GM19023 (cell line): ENCODE data around the gene SUGP2.
"Not testable (repeated sequence)": the region's sequence is repeated elsewhere in the genome, so short reads cannot be mapped to it uniquely, and the experiment has no call there.

Source experiments
- ATAC-seq: cut with Tn5 transposase; IDR thresholded peaks from one replicate; pipeline ENCODE4 v1.9.1; 2021; ENCODE audit warnings: mild to moderate bottlenecking, moderate library complexity; ENCODE audit not compliant: unreplicated experiment

SUGP2 gene

DNA sequence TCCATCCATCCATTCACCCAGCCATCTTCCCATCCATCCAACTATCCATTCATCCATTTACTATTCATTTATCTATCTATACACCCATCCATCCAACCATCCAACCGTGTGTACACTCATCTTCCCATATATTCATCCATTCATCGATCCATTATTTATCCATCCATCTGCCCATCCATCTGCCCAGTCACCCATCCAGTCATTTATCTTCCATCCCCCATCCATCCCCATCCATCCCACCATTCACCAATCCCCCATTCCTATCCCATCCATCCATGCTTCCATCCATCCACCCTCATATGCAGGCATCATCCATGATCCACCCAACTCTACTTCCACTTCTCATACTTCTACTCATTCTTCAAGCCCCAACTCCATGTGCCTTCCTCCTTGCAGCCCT lies 78.3 kb downstream of the SUGP2 start:
- ATAC-seq = no peak

DNA sequence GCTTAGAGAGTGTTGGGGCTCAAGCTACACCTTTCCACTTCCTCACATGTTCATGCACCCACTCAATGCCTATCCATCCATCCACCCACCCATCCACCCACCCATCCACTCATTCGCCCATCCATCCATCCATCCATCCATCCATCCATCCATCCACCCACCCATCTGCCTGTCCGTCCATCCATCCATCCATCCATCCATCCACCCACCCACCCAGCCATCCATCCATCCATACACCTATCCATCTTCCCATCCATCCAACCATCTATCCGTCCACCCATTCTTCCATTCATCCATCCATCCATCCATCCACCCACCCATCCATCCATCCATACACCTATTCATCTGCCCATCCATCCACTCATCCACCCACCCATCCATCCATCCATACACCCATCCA lies 79.2 kb downstream of the SUGP2 start:
- no peak for ATAC-seq

DNA sequence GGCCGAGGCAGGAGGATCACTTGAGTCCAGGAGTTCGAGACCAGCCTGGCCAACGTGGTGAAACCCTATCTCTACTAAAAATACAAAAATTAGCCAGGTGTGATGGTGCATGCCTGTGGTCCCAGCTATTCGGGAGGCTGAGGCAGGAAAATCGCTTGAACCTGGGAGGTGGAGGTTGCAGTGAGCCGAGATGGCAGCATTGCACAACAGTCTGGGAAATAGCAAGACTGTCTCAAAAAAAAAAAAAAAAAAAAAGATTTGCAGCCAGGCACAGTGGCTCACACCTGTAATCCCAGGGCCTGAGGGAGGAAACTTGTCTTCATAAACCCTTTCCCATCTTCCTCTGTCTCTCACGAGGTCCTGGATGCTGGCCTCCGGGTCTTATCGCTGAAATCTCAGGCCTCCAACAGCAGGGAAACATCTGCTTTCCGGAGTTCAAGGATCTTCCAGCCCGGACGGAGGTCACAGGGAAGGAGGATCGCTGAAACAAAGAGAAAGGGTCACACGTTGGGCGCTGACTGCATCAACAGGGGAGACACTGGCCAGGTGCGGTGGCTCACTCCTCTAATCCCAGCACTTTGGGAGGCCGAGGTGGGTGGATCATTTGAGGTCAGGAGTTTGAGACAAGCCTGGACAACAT lies 80.8 kb downstream of the SUGP2 start:
- not testable (repeated sequence) for ATAC-seq

DNA sequence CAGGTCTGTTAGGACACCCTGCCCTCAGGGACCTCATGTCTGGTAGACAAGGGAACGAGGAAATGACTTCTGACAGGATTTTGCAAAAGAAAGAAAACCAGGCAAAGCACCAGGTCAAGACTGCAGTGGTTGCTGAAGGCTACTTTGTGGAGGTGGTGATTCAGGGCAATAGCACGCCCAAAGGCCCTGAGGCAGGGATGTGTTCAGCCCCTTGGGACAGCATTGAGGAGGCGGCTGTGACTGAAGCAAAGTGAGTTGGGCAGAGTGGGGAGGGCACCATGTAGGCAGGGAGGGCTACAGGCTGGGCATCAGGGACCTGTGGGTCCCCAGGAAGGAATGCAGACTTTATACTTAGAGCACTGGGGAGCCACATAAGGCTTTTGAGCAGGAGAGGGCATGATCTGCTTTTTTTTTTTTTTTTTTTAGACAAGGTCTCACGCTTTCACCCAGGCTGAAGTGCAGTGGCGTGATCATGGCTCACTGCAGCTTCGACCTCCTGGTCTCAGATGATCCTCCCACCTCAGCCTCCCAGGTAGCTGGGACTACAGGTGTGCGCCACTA lies 81.5 kb downstream of the SUGP2 start:
- ATAC-seq = no peak

DNA sequence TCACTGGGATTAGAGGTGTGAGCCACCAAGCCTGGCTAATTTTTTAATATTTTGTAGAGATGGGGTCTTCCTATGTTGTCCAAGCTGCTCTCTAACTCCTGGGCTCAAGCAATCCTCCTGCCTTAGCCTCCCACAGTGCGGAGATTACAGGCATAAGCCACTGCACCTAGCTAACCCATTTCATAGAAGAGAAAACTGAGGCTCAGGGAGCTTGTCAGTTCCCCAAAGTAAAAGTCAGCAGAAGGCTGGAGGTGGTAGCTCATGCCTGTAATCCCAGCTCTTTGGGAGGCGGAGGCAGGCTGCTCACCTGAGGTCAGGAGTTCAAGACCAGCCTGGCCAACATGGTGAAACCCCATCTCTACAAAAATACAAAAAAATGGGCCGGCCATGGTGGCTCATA lies 83.5 kb downstream of the SUGP2 start:
- no peak for ATAC-seq

DNA sequence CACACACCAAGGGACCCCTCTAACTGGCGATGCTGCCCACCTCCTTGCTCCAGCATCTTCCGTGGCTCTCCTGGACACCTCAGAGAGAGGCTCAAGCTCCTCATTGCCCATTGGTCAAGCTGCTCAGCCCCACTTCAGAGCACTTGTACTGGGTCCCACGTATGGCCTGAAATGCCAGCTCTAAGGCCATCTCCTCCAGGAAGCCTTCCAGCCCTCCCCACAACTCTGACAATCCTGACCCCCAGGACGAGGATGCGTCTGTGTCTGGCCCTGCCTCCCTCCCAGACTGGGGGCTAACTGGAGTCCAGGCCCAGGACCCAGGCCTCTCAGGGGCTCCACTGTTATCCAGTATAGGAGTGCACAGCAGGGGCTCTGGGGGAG lies 84.4 kb downstream of the SUGP2 start:
- no peak for ATAC-seq

DNA sequence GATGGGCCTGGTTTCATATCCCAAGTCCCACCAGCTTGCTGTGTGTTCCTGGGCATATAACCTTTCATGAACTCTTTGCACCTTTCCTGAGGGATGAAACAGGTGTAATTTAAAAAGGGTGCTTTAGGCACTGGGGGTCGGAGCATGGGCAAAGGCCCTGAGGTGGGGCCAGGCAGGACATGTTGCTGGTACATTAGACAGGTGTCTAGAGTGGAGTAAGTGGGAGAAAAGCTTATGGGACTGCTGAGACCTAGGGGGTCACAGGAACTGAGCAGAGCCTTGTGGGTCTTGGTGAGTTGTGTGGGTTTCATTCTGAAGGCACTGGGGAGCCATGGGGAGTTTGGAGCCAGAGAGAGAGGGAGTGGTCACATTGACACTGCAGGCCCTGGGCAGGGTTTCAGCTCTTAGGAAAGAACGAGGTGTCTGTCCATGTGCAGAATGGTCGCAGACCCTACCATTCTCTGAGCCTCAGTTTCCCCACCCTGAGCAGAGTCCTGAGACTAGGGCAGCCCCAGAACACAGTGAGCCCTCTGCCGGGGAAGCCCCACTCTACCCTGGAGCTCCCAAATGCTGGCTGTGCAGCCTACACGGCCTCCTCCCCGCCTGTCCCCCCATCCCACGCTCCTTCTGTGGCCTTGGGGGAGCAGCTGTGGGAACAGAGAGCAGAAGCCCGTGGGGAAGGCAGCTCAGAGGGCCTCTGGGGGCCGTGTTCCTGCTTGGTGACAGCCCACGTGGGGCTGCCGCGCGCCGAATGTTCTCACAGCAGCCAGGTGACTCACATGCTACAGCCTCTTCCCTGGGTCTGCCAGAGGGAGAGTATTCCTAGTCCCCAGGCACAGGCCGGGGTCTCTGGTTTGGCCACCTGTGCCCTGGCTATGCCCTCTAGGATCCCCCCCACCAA lies 85.0 kb downstream of the SUGP2 start:
- ATAC-seq = no peak

DNA sequence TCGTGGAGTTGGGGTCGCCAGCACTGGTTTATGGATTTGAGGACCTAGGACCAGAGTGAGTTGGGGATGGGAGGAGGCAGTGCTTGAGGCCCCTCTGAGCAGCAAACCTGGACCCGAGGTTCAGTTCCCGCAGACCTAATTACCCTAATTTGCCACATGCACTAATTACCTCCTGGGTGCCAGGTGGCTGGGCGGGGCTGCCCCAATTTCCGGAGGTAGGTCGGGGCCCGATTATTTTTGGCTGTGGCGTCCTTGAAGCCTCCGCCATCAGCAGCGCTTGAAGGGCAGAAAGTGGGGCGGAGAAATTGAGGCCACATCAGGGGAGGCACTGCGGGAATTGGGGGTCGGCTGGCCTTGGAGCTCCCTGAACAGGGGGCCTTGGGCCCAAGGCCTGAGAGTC lies 86.4 kb downstream of the SUGP2 start:
- ATAC-seq = no peak

DNA sequence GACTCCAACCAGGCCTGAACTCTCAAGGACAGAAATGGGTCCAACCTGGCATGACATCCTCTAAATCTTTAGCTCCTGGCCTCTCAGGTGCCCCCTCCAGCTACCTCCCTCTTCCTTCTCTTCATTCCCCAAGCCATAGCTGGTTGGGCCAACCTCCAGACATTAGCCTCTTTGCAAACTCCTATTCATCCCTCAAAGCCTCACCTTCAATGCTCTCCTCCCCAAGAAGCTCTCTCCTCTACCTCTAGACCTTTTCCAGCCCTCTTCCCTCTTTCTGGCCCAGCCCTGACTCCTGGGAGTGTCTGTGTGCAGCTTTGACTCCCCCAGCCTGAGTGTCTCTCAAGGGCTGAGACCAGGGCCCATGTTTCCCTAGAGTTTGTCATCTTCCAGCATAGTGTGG lies 87.0 kb downstream of the SUGP2 start:
- ATAC-seq = no peak

DNA sequence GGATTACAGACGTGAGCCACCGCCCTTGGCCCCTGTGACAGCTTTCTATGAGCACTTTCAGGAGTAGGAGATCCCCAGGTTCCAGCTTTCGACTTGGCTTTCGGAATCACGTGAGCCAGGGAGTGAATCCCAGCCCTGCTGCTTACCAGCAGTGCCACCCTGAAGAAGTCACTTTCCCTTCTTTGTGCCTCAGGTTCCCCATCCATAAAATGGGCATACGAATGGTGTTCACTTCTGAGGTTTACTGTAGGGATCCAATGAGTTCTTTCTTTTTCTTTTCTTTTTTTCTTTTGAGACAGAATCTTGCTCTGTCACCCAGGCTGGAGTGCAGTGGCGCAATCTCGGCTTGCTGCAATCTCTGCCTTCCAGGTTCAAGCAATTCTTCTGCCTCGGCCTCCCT lies 88.0 kb downstream of the SUGP2 start:
- no peak for ATAC-seq

DNA sequence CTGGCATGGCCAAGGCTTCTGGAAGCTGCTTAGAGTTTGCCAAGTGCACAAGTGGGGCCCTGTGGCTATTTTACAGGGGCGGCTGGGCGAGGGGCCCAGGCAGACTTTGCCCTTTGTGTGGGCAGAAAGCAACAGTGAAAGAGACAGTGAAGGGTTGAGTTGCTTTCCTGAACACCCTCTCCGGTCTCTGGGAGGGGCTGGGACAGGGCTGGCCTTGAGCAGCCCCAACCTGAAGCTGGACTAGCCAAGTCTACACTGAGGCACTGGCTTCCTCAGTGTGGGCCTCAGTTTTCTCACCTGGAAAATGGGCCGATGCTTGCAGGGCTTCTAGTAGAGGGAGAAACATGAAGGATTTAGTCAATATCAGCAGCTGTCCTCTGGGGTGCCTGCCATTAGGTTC lies 89.9 kb downstream of the SUGP2 start:
- no peak for ATAC-seq

DNA sequence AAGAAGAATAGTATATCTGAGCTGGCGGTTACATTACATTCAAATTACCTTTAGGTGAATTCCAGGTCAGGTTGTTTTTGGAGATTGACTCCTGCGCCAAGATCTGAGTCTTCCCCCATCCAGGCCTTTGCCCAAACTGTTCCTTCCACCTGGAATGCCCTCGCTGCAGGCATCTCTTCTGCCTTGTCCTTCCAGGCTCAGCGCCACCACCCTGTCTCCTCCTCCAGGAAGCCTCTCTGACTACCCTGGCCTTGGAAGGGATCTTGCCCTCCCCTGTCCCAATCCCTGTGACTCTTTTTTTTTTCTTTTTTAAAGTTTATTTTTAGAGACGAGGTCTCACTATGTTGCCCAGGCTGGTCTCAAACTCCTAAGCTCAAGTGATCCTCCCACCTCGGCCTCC lies 90.6 kb downstream of the SUGP2 start:
- ATAC-seq = no peak

DNA sequence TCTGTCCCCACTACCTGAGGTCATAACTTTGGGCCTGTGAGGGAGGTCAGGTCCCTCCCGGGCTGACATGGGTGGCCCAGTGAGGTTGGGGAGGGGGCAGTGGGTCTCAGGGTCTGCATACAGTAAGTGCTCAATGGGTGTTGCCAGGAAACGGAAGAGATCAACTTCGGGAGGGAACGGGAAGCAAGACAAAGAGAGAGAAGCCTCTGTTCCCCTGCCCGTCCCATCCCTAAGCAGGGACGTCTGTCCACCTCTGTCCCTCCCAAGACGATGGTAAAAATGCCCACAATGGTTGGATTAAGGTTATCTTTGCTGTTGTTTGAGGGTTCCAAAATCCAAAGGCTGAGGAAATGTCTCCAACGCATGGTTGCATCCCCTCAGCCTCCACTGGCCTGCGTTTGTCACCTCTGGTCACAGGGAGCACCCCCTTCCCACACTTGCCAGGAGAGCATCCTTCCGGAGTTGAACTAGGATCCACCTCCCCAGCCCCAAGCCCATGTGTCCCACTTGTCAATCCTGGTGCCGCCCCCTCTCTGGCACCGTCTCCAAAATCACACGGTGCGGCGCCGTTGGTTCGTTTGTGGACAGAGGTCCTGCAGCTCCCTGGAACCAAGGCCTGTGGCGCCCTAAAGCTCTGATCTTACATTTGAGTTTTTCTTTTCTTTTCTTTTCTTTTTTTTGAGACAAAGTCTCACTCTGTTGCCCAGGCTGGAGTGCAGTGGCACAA lies 91.5 kb downstream of the SUGP2 start:
- ATAC-seq = no peak
